VCaP (cell line): Measurements from ENCODE around the gene JCHAIN.

Source experiments
- H3K27ac ChIP-seq: fragments of 450-650 bp; 2 replicates; pipeline ENCODE4 v1.5.1; 2017
- TF ChIP-seq, protein P1 (sequence below): fragments of 450-650 bp; conservative IDR thresholded peaks from 2 replicates; pipeline ENCODE4 v1.5.1; 2017; ENCODE audit warnings: mild to moderate bottlenecking, moderate library complexity

Gene JCHAIN

DNA sequence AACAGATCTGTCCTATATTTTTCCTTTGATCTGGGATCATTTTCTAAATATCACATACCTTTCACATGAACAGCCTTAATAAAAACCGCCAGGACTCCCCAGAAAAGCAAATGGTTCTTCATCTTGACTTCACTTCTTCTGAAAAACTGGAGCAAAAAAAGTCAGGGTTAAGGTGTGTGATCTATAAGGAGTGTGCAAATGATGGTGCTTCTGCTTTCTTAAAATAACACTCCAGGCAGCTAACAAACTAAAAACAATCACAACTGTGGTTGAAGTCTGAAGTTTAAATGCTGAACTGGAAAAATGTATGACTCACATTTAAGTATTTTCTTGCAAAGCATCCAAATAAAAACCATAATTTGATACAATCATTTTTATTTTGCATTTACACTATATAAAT lies at the start of gene JCHAIN:
Gene JCHAIN, minus strand, starts transcription at position 140 of the 400 bp plus-strand sequence. Its CDS starts 18 bp downstream, at position 122.
- TF ChIP-seq, protein P1, sequence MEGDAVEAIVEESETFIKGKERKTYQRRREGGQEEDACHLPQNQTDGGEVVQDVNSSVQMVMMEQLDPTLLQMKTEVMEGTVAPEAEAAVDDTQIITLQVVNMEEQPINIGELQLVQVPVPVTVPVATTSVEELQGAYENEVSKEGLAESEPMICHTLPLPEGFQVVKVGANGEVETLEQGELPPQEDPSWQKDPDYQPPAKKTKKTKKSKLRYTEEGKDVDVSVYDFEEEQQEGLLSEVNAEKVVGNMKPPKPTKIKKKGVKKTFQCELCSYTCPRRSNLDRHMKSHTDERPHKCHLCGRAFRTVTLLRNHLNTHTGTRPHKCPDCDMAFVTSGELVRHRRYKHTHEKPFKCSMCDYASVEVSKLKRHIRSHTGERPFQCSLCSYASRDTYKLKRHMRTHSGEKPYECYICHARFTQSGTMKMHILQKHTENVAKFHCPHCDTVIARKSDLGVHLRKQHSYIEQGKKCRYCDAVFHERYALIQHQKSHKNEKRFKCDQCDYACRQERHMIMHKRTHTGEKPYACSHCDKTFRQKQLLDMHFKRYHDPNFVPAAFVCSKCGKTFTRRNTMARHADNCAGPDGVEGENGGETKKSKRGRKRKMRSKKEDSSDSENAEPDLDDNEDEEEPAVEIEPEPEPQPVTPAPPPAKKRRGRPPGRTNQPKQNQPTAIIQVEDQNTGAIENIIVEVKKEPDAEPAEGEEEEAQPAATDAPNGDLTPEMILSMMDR = no peak
- H3K27ac ChIP-seq = no peak within 1 kb of the TSS

DNA sequence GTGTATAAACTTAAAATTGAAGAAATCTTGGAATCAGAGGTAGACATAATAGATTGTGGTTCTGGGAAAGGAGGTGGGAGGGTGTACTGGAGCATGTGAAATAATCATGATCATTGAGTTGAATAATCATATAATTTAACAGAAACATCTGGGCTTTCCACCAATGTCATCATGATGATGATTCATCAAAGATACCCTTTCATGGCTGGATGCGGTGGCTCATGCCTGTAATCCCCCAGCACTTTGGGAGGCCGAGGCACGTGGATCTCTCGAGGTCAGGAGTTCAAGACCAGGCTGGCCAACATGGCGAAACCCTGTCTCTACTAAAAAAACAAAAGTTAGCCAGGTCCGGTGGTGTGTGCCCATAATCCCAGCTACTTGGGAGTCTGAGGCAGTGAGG lies 48.8 kb upstream of the JCHAIN start:
- no peak overlapping the region for H3K27ac ChIP-seq
- TF ChIP-seq, protein P1 = no peak

GRCh38 chr4:70714079-70714887 lies 48.0 kb upstream of the JCHAIN start:
- H3K27ac ChIP-seq = no peak overlapping the region
- TF ChIP-seq, protein P1 = no peak

- TF ChIP-seq, protein P1 = no peak
- no peak overlapping the region for H3K27ac ChIP-seq
These were observed 47.3 kb upstream of the JCHAIN start for GRCh38 chr4:70713453-70714078.

GRCh38 chr4:70712604-70713452 lies 46.5 kb upstream of the JCHAIN start:
- H3K27ac ChIP-seq = no peak overlapping the region
- TF ChIP-seq, protein P1 = no peak

GRCh38 chr4:70712150-70712549 lies 45.8 kb upstream of the JCHAIN start:
- TF ChIP-seq, protein P1 = no peak
- H3K27ac ChIP-seq = no peak overlapping the region

DNA sequence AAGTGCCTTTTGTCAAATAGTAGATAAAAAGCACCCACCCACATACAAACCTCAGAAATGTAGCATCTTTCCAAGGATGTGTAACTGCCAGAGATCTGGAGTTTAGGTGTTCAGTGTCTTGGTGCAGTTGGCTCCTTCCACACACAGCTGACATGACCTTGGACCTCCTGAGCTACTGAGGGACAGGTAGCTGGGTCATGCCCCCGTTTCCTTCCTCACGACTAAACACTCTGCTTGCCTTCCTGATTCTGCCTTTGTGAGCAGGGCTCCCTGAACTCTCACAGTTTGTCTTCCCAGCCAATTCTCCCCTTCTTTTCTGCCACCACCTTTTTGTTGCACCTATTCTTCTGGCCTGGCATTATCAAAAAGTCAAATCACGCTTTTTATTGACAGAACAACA lies 45.3 kb upstream of the JCHAIN start:
- TF ChIP-seq, protein P1 = no peak
- no peak overlapping the region for H3K27ac ChIP-seq
